Umbilical cord (tissue), 2 donors: ENCODE measurements around the gene AADACL3. TPM values are rescaled to one million over a fixed set of nuclear protein-coding genes. Genes with fewer than 3 reads are reported as not detected.
"Not testable (repeated sequence)": the region's sequence is repeated elsewhere in the genome, so short reads cannot be mapped to it uniquely, and the experiment has no call there.

Source experiments
- DNase-seq: peaks from one replicate; pipeline ENCODE4 v3.0.0-alpha.2; 2015; ENCODE audit warnings: low spot score
- total RNA-seq: library from RNA; depleted of rRNA; stranded (reverse); fragments of >200 nt; gene quantifications from one replicate; pipeline ENCODE4 v1.2.3, GENCODE V29; 2014; ENCODE audit warnings: low replicate concordance; ENCODE audit not compliant: insufficient read depth

Gene AADACL3, protein sequence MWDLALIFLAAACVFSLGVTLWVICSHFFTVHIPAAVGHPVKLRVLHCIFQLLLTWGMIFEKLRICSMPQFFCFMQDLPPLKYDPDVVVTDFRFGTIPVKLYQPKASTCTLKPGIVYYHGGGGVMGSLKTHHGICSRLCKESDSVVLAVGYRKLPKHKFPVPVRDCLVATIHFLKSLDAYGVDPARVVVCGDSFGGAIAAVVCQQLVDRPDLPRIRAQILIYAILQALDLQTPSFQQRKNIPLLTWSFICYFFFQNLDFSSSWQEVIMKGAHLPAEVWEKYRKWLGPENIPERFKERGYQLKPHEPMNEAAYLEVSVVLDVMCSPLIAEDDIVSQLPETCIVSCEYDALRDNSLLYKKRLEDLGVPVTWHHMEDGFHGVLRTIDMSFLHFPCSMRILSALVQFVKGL
- 5.8 TPM for total RNA-seq

DNA sequence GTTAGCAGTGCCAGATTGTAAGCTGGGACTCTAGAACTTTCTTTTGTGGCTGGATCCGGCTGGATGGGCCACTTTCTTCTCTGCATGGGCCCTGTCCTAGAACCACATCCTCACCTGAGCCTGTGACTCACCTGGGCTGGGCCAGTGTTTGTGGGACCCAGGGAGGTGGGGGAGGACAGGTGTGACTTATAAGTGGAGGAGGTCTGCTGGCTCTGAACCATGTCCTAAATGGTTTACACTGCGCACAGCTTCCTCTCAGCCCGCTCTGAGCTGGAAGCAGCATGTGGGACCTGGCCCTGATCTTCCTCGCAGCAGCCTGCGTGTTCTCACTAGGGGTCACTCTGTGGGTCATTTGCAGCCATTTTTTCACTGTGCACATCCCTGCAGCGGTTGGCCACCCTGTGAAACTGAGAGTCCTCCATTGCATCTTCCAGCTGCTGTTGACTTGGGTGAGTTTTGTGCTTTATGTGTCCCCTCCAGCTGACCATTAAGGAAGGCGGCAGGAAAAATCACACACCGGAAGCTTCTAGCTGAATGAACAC, at the start of gene AADACL3:
Gene AADACL3, plus strand, starts transcription at position 215 of the 542 bp plus-strand sequence. Its CDS starts 67 bp downstream, at position 282.
- DNase-seq, result no peak

DNA sequence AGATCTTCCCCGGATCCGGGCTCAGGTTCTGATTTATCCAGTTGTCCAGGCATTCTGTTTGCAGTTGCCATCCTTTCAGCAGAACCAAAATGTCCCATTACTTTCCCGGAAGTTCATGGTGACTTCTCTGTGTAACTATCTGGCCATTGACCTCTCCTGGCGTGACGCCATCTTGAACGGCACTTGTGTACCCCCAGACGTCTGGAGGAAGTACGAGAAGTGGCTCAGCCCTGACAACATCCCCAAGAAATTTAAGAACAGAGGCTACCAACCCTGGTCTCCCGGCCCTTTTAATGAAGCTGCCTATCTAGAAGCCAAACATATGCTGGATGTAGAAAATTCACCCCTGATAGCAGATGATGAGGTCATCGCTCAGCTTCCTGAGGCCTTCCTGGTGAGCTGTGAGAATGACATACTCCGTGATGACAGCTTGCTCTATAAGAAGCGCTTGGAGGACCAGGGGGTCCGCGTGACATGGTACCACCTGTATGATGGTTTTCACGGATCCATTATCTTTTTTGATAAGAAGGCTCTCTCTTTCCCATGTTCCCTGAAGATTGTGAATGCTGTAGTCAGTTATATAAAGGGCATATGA, 49.7 kb upstream of the AADACL3 start:
- no peak for DNase-seq

DNA sequence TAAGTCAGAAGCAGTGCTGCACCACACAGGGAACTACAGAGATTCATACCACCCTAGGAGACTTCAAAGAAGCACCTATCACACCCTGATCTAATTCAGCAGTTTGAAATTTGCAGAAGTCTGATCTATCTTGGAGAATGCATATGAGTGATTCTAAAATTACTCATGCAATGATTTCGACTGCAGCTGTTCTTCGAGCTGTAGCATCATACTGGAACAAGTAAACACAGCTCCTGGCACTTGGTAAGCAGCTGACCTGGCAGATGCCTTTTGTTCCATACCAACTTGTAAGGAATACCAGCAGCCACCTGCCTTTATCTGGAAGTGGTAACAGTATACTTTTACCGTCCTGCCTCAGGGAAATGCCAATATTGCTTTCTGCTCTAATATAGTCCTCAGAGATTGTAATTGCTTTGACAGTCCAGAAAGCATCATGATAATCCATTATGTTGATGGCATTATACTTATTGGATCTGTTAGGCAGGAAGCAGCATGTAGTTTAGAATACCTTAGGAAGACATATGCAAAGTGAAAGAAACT, 46.3 kb upstream of the AADACL3 start:
- no peak for DNase-seq

DNA sequence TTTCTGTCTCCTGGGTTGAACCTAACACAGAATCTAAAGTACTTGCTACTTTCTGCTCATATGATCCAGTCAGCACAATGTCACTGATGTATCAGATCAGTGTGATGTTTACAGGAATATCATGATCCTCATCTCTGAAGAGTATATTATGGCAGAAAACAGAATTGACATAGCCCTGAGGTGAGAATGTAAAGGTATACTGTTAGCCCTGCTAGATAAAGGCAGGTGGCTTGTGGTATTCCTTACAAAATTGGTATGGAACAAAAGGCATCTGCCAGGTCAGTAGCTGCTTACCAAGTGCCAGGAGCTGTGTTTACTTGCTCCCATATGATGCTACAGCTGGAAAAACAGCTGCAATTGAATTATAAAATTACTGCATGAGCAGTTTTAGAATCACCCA, 41.6 kb upstream of the AADACL3 start:
- DNase-seq, result no peak

DNA sequence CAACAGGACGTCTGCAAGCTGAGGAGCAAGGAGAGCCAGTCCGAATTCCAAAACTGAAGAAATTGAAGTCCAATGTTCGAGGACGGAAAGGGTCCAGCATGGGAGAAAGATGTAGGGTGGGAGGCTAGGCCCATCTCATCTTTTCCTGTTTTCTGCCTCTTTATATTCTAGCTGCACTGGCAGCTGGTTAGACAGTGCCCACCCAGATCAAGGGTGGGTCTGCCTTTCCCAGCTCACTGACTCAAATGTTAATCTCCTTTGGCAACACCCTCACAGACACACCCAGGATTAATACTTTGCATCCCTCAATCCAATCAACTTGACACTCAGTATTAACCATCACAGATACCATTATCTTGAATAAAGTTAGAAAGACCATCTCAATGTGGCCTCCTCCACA, 39.8 kb upstream of the AADACL3 start:
- DNase-seq, result not testable (repeated sequence)

DNA sequence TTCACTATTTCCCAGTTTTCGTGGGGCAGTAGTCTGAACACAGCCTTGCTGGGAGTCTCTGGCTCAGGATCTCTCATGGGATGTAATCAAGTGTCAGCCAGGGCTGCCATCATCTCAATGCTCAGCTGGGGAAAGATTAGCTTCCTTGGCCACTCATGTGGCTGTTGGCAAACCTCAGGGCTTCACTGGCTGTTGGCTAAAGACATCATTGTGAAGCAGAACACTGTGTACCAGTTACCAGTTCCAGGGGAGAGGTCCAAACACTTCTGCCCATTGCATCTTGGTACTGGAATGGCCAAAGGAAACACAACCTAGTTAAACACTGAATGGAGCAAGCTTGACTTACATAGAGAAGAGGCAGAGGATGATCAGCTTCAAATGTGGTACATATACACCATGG, 38.3 kb upstream of the AADACL3 start:
- no peak for DNase-seq

DNA sequence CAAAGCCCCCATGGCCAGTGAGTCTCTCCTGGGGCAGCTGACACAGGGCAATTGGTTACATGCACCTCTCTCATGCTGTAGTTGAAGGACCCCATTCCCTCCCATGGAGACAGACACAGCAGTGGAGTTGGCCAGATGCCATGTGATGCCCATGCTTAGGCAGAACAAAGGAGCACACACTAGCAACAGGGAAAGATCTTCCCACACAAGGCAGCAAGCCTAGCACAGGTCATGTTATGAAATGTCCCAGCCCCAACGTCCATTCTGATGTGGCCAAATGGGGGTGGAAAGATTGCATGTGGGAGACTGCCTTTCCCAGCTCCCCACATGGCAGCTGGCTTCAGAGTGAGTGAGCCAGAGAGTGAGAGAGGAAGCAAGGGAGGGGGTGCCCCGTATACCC, 37.6 kb upstream of the AADACL3 start:
- DNase-seq, result no peak

DNA sequence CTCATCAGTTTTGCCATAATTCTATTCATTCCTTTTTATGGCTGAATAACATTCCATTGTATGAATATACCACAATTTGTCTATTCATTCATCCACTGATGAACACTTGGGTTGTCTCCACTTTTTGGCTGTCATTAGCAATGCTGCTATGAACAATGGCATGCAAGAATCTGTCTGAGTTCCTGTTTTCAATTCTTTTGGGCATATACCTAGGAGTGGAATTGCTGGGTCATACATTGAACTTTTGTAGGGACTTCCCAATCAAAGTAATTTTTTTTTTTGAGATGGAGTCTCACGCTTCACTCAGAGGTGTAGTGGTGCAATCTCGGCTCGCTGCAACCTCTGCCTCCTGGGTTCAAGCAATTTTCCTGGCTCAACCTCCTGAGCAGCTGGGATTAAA, 37.1 kb upstream of the AADACL3 start:
- no peak for DNase-seq

DNA sequence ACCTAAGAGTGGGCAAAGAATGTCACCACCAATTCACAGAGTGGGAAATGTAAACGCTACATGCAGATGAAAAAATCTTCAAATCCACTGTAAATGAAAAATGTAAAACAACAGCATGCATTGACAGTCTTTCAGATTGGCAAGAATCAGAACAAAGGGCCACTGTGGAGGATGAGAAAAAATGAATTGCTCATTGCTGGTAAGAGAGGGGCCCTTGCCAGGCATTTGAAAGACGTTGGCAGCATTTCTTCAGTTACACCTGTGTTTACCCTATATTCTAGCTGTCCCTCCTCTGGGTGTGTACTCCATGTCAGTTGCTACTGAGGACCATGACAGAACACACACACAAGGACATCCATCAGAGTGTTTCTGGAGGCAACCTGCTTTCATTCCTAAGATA, 25.8 kb upstream of the AADACL3 start:
- no peak for DNase-seq

DNA sequence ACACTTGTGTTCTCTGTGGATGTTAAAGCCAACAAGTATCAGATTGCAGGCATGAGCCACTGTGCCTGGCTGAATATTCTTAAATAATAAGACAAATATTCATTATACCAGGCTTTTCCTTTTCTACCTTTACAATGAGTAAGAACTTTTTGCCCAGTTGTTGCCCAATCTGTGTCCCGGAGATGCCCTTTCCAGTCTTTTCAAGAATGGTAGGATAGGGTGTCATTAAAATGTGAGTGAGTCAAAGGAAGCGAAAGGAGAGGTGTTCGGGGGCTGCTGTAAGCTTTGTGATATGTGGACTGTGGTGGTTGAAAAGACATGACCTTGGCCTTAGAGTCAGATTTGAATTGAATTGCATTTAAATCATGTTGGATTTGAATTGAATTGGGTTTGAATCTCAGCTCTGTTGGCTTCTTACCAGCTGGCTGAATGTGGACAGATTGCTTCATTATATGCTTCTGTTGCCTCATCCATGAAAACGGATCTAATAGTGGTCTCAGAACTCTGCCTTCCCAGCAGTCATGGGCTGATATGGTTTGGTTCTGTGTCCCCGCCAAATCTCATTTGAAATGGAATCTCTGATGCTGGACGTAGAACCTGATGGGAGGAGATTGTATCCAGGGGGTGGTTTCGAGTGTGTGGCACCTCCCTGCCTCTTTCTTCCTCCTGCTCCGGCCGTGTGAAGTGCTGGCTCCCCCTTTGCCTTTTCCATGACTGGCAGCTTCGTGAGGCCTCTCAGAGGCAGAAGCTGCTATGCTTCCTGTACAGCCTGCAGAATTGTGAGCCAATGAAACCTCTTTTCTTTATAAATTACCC, 22.7 kb upstream of the AADACL3 start:
- DNase-seq, result no peak

DNA sequence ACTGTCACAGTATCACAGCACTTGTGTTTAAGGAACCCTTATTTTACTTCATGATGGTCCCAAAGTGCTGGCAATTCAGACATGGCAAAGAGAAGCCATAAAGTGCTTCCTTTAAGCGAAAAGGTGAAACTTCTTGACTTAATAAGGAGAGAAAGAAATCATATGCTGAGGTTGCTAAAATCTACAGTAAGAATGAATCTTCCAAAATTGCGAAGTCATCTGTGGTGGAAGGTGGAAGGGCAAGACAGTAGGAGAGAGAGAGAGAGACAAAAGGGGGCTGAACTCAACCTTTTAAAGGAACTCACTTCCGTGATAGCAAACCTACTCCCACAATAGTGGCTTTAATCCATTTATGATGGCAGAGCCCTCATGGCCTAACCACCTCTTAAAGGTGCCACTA, 19.3 kb upstream of the AADACL3 start:
- DNase-seq, result no peak

DNA sequence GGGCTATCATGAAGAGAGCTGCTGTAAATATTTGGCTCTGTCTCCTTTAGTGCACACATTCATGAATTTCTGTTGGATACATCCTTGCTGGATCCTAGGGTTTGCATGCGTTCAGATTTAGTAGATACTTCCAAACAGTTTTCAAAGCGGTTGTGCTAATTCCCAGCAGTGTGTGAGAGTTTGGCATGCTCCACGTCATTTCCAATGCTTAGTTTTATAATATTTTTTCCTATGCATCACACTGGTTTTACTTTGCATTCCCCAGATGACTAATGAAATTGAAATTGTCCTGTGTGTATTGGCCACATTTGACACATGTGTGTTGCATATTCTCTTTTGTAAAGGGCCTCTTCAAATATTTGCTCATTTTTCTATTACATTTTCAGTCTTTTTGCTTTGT, 18.5 kb upstream of the AADACL3 start:
- DNase-seq, result no peak

DNA sequence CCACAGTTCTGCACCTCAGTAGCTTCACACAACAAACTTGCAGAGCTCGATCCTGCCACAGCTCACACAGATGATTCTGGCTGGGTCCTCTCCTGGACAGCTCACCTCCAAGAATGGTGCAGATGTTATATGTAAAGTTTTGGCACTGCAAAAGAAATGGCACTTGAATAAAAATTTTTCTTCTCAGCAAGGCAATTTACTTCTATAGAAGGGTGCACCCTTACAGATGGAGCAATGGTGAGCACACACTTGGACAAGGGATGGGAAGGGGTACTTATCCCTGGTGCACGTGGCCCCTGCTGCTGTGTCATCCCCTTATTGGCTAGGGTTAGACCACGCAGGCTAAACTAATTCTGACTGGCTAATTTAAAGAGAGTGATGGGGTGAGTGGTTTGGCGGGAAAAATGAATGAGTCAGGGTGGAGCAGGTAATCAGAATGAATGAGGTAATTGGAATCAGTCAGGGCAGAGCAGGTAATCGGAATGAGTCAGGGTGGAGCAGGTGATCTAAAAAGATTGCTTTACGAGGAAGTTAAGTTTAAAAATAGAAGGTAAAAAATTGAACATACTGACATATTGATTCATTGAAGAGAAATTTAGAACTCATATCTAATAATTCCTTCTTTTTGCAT, 12.0 kb upstream of the AADACL3 start:
- DNase-seq, result no peak

DNA sequence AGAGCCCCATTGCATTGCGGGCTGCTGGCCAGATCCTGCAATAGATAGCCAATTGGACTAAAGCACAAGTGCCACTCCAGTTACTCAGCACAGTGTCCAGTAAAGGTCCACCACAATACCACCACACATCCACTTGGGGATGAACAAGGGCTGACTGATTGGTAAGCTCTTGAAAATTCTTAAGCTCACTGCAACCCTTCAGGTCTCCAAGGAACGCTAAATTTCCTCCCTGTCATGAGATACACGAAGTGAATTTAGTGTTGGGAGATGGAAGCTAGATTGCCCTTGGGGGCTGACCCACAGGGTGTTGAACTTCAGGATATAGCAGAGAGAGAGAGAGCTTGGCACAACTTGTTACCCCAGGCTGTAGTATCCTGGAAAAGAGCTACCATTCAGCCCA, 9.8 kb upstream of the AADACL3 start:
- DNase-seq, result no peak

DNA sequence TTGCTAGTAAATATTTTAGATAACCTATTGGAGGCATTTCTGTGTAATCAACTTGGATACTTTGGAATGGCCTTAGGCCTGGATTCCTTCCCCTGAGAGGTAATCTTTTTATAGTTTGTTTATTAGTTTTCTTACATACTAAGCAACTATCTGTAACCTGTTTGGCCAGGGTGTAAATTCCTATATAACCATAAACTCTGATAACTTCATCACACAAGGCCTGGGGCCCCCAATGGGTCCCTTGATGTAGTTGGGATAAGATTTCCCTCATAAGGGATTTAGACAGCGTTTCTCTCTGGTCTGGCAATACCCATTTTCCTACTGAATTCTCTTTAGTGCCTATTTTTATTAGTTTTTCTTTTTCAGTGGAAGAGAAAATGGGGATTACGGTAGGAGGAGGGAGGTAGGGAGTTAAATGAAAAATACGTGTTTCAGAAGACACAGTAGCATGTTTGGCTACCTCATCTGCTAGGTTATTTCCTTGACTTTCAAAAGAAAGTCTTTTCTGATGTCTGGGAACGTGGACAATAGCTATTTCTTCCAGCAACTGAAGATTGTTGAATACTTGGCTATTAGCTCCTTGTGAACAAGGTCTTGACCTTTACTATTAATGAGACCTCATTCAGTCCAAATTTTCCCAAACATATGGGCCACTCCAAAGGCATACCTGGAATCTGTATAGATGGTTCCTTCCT, 7.4 kb upstream of the AADACL3 start:
- DNase-seq, result no peak

DNA sequence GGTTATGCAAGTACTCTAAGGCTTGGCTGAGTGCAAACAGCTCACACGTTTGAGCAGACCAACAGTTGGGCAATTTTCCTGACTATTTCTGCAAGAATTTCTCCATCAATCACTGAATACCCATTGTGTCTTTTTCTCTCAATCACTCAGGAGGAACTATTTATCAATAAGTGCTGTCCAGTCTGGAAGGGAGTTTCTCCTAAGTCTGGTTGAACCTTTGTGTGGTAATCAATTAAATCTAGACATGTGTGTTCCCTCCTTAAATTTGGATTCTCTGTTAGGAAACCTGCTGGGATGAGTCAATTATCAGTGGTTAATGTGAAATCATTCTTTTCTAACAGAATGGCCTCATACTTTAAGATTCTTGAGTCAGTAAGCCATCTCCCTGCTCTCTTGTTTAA, 6.8 kb upstream of the AADACL3 start:
- DNase-seq, result no peak

DNA sequence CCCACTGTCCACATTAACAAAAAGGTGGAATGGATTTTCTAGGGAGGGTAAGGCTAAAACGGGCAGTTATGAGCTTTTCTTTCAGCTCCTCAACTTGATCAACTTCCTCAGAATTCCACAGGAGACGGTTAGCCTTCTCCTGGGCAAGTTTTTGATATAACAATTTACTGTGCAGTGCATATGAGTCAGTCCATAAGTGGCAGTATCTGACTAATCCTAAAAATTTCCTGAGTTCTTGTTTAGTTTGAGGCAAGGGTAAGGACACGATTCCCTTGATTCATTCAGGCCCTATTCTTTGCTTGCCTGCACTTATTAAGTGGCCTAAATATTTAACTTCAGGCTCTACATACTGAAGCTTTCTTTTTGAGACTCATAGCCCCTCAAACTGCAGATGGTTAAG, 6.2 kb upstream of the AADACL3 start:
- no peak for DNase-seq

DNA sequence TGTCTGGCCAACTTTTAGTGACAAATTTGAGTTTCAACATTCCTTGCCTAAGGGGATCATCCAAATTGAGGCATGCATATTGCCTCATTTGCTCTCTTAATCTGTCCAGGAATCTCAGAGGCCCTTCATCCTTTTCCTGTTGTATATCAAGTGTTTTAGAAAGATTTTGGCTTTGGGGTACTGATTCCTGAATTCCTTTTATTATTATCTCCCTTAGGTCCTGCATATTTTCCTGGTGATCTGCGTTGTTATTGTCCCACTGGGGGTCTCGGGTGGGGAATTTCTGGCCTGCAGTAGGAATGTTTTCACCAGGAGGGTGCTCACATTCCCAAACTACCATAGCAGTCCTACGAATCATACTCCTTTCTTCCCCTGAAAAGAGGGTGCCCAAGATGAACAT, 4.4 kb upstream of the AADACL3 start:
- no peak for DNase-seq

DNA sequence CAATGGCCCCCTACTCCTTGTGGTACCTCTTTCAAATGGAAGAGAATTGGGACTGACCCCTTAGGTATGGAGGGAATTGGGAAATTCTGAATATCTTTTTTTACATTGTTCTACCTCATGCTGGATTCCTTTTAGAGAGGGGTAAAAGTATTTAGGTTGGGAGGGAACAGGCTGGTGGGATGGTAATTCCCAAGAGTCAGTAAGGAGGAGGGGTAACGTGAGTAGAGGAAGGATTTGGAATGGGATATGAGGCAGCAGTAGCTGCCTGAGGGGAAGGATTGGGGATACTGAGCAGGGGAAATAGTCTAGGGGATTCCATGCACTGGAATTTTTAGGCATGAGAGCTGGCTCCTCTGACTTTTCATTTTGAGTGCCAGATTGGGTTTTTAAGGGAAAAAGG, 3.8 kb upstream of the AADACL3 start:
- no peak for DNase-seq

DNA sequence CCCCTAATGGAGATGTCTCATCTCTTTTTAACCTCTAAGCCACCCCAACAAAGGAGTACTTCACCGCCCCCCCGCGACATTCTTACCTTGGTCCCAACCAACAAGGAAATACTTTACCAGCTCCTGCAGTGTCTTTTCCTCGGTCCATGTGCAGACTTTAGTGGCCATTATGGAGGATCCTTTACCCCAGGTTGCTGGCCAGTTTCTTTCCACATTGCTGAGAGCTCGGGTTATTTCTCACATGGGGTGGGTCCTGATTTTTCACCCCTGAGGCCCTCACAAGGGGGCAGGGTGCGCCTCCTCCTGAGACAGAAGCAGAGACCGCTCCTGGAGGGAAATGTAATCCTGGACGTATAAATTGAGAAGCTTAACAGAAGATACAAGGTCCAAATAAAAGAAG, 3.0 kb upstream of the AADACL3 start:
- DNase-seq, result no peak

DNA sequence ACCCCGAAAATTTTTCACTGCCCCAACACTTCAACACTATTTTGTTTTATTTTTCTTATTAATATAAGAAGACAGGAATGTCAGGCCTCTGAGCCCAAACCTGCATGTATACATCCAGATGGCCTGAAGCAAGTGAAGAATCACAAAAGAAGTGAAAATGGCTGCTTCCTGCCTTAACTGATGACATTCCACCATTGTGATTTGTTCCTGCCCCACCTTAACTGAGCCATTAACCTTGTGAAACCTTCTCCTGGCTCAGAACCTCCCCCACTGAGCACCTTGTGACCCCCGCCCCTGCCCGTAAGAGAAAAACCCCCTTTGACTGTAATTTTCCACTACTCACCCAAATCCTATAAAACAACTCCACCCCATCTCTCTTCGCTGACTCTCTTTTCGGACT, 2.3 kb upstream of the AADACL3 start:
- not testable (repeated sequence) for DNase-seq
